H9 (cell line): Measurements from ENCODE around the gene S100A7. TPM values are rescaled to one million over a fixed set of nuclear protein-coding genes. Genes with fewer than 3 reads are reported as not detected.
"Not testable (repeated sequence)": the region's sequence is repeated elsewhere in the genome, so short reads cannot be mapped to it uniquely, and the experiment has no call there.

Source experiments
- DNase-seq: peaks from one replicate; pipeline ENCODE4 v3.0.0-alpha.2; 2017
- H2AFZ ChIP-seq: one replicate; pipeline ENCODE4 v1.6.1; 2013; ENCODE audit warnings: mild to moderate bottlenecking, low read length, control low read depth, moderate library complexity
- H2AK5ac ChIP-seq: 2 replicates; pipeline ENCODE4 v1.6.1; 2013; ENCODE audit warnings: low read length, control low read depth, mixed read lengths; ENCODE audit not compliant: insufficient read length
- H2BK120ac ChIP-seq: one replicate; pipeline ENCODE4 v1.6.1; 2013; ENCODE audit warnings: low read depth, mild to moderate bottlenecking, low read length, control low read depth, inconsistent platforms; ENCODE audit not compliant: poor library complexity, severe bottlenecking
- H2BK12ac ChIP-seq: 2 replicates; pipeline ENCODE4 v1.6.1; 2013; ENCODE audit warnings: low read length, control low read depth, mixed read lengths, low read depth; ENCODE audit not compliant: insufficient read length
- H2BK15ac ChIP-seq: 2 replicates; pipeline ENCODE4 v1.6.1; 2013; ENCODE audit warnings: low read depth, low read length, control low read depth
- H2BK20ac ChIP-seq: one replicate; pipeline ENCODE4 v1.6.1; 2013; ENCODE audit warnings: low read depth, mild to moderate bottlenecking, low read length, control low read depth, inconsistent platforms; ENCODE audit not compliant: poor library complexity, severe bottlenecking
- H2BK5ac ChIP-seq: 2 replicates; pipeline ENCODE4 v1.6.1; 2013; ENCODE audit warnings: low read length, control low read depth, mixed read lengths; ENCODE audit not compliant: insufficient read length
- H3K14ac ChIP-seq: 2 replicates; pipeline ENCODE4 v1.6.1; 2013; ENCODE audit warnings: low read length, control low read depth; ENCODE audit not compliant: insufficient read depth
- H3K18ac ChIP-seq: 2 replicates; pipeline ENCODE4 v1.6.1; 2013; ENCODE audit warnings: low read depth, mild to moderate bottlenecking, mixed read lengths, low read length, control low read depth; ENCODE audit not compliant: insufficient read length
- H3K23ac ChIP-seq: 2 replicates; pipeline ENCODE4 v1.6.1; 2013; ENCODE audit warnings: low read length, control low read depth, mixed read lengths, low read depth; ENCODE audit not compliant: insufficient read length
- H3K23me2 ChIP-seq: 2 replicates; pipeline ENCODE4 v1.6.1; 2013; ENCODE audit warnings: low read depth, mild to moderate bottlenecking, mixed read lengths, low read length, control low read depth; ENCODE audit not compliant: insufficient read length, poor library complexity, severe bottlenecking
- H3K27ac ChIP-seq: 2 replicates; pipeline ENCODE4 v1.5.1; 2013; ENCODE audit warnings: low read length, control low read depth, mixed read lengths, low read depth; ENCODE audit not compliant: insufficient read length
- H3K27me3 ChIP-seq: 2 replicates; pipeline ENCODE4 v1.6.1; 2013; ENCODE audit warnings: low read length, control low read depth, inconsistent platforms; ENCODE audit not compliant: insufficient read depth
- H3K4ac ChIP-seq: 2 replicates; pipeline ENCODE4 v1.6.1; 2013; ENCODE audit warnings: low read depth, mild to moderate bottlenecking, control low read depth, inconsistent platforms, low read length, moderate library complexity
- H3K4me1 ChIP-seq: 2 replicates; pipeline ENCODE4 v1.6.1; 2013; ENCODE audit warnings: low read length, control low read depth, inconsistent platforms; ENCODE audit not compliant: insufficient read depth
- H3K4me2 ChIP-seq: 2 replicates; pipeline ENCODE4 v1.6.1; 2013; ENCODE audit warnings: low read length, control low read depth, mixed read lengths; ENCODE audit not compliant: insufficient read length, insufficient read depth
- H3K56ac ChIP-seq: 2 replicates; pipeline ENCODE4 v1.6.1; 2013; ENCODE audit warnings: low read depth, mild to moderate bottlenecking, mixed read lengths, low read length, control low read depth; ENCODE audit not compliant: insufficient read length
- H3K79me1 ChIP-seq: 2 replicates; pipeline ENCODE4 v1.6.1; 2013; ENCODE audit warnings: low read depth, mild to moderate bottlenecking, moderate library complexity, low read length, control low read depth, inconsistent platforms; ENCODE audit not compliant: insufficient read depth, poor library complexity, severe bottlenecking
- H3K79me2 ChIP-seq: 2 replicates; pipeline ENCODE4 v1.6.1; 2013; ENCODE audit warnings: low read length, control low read depth, inconsistent platforms; ENCODE audit not compliant: insufficient read depth
- H3K9ac ChIP-seq: 2 replicates; pipeline ENCODE4 v1.6.1; 2013; ENCODE audit warnings: low read length, control low read depth, mixed read lengths; ENCODE audit not compliant: insufficient read length; ENCODE audit errors: extremely low read depth
- H3K9me3 ChIP-seq: one replicate; pipeline ENCODE4 v1.6.1; 2013; ENCODE audit warnings: low read depth, low read length, inconsistent platforms; ENCODE audit not compliant: control insufficient read depth
- H3T11ph ChIP-seq: one replicate; pipeline ENCODE4 v1.6.1; 2013; ENCODE audit warnings: mild to moderate bottlenecking, low read length, control low read depth, inconsistent platforms
- H4K20me1 ChIP-seq: one replicate; pipeline ENCODE4 v1.6.1; 2013; ENCODE audit not compliant: control insufficient read depth, insufficient read length, insufficient read depth
- H4K5ac ChIP-seq: 2 replicates; pipeline ENCODE4 v1.6.1; 2013; ENCODE audit warnings: low read depth, mild to moderate bottlenecking, mixed read lengths, low read length, control low read depth; ENCODE audit not compliant: insufficient read length
- H4K8ac ChIP-seq: replicated peaks from 2 replicates; pipeline ENCODE4 v1.6.1; 2013; ENCODE audit warnings: low read length, control low read depth, mixed read lengths, low read depth; ENCODE audit not compliant: insufficient read length
- H4K91ac ChIP-seq: 2 replicates; pipeline ENCODE4 v1.6.1; 2013; ENCODE audit warnings: low read depth, mild to moderate bottlenecking, moderate library complexity, mixed read lengths, low read length, control low read depth; ENCODE audit not compliant: insufficient read length
- H3K27ac Mint-ChIP-seq, 3 experiments: 2 replicates in 2 of 3; 3 replicates in 1 of 3; pipeline ENCODE4 v1.8.0; 2020 to 2021; ENCODE audit warnings: mixed read lengths in 3 of 3, mild to moderate bottlenecking in 1 of 3, moderate library complexity in 1 of 3
- H3K27me3 Mint-ChIP-seq: 2 replicates; pipeline ENCODE4 v1.8.0; 2021; ENCODE audit warnings: low read depth, mild to moderate bottlenecking, moderate library complexity, mixed read lengths
- H3K36me3 Mint-ChIP-seq, 3 experiments: 2 replicates in 2 of 3; 3 replicates in 1 of 3; pipeline ENCODE4 v1.8.0; 2020 to 2021; ENCODE audit warnings: low read depth in 3 of 3, mixed read lengths in 3 of 3; ENCODE audit not compliant: insufficient read depth in 1 of 3
- H3K4me1 Mint-ChIP-seq, 2 experiments: 2 replicates each; pipeline ENCODE4 v1.8.0; 2020; ENCODE audit warnings: mixed read lengths in 2 of 2
- H3K4me3 Mint-ChIP-seq, 2 experiments: 2 replicates in 1 of 2; 3 replicates in 1 of 2; pipeline ENCODE4 v1.8.0; 2020 to 2021; ENCODE audit warnings: mild to moderate bottlenecking in 2 of 2, mixed read lengths in 2 of 2, moderate library complexity in 1 of 2
- H3K9me3 Mint-ChIP-seq, 2 experiments: 2 replicates in 1 of 2; 3 replicates in 1 of 2; pipeline ENCODE4 v1.8.0; 2020; ENCODE audit warnings: mild to moderate bottlenecking in 2 of 2, mixed read lengths in 2 of 2, moderate library complexity in 1 of 2
- CTCF ChIP-seq: fragments of 200-600 bp; sonication (generic); conservative IDR thresholded peaks from 3 replicates; pipeline ENCODE4 v1.8.0; 2021; ENCODE audit warnings: antibody characterized with exemption, mild to moderate bottlenecking
- WGBS: extraction: QIAGEN DNeasy Blood & Tissue Kit; methylation state at CpG from one replicate; pipeline ENCODE4 v1.1.7; 2013; ENCODE audit warnings: missing lambda C conversion rate, low lambda C conversion rate, mixed read lengths; ENCODE audit not compliant: insufficient read length; ENCODE audit errors: extremely low coverage; 5-methylcytosine and 5-hydroxymethylcytosine counted together
- total RNA-seq: library from RNA; stranded (reverse); gene quantifications from 2 replicates; pipeline ENCODE4 v1.2.1, GENCODE V29; 2021

Gene S100A7
- total RNA-seq, 1 experiment from 2014 or later: not detected

- no peak overlapping the region for H4K91ac ChIP-seq
- H3K23me2 ChIP-seq: no peaks in the 10 kb centered on the region
- no peak overlapping the region for H3K56ac ChIP-seq
- H3K27me3 ChIP-seq: no peaks in the 10 kb centered on the region
- H4K20me1 ChIP-seq: no peaks in the 10 kb centered on the region
- no peak overlapping the region for H3K4ac ChIP-seq
- H3K4me2 ChIP-seq: peak overlapping the region; percentile 25
- no peak overlapping the region for H2BK15ac ChIP-seq
- H3K9ac ChIP-seq: no peak overlapping the region
- H2AFZ ChIP-seq: no peak overlapping the region
- H4K5ac ChIP-seq: no peak overlapping the region
- WGBS: no CpG with 5 or more reads among the region's 23 CpGs
- H3K14ac ChIP-seq: no peak overlapping the region
- DNase-seq: peak; percentile 81
- no peaks in the 10 kb centered on the region for H3K4me1 ChIP-seq
- H3K23ac ChIP-seq: no peak overlapping the region
- H2BK12ac ChIP-seq: no peak overlapping the region
- H2BK5ac ChIP-seq: no peak overlapping the region
- Mint-ChIP-seq H3K27me3 (peaks cover 16% of the 10 kb centered on the region), H3K36me3 (peaks cover 0 to 4% (median 4%) of the 10 kb centered on the region in 3 experiments; a peak in 3 of 7 replicates), H3K27ac (peak overlapping the region in 2 of 3 experiments; percentile 49 to 74; a peak in 2 of 7 replicates), H3K4me1 (peaks cover 16 to 18% of the 10 kb centered on the region in 2 experiments), H3K9me3 (peaks cover 7 to 19% of the 10 kb centered on the region in 2 experiments), H3K4me3 (no peak overlapping the region; a peak in 2 of 5 replicates)
- H3T11ph ChIP-seq: no peak overlapping the region
- peak; percentile 94 for TF ChIP-seq CTCF
- no peak overlapping the region for H2AK5ac ChIP-seq
- no peaks in the 10 kb centered on the region for H3K79me2 ChIP-seq
- peaks cover 4% of the 10 kb centered on the region for H3K9me3 ChIP-seq
- H2BK120ac ChIP-seq: no peak overlapping the region
- H3K79me1 ChIP-seq: no peaks in the 10 kb centered on the region
- no peak overlapping the region for H2BK20ac ChIP-seq
- no peak overlapping the region for H3K18ac ChIP-seq
- H3K27ac ChIP-seq: no peak overlapping the region
- H4K8ac ChIP-seq: no peak overlapping the region
Measured at GRCh38 chr1:153465811-153466636, 5.6 kb upstream of the S100A7 start.

- not testable (repeated sequence) for H2BK12ac ChIP-seq, H3K4me3 Mint-ChIP-seq, H3K36me3 Mint-ChIP-seq, H3K23ac ChIP-seq, H3K4ac ChIP-seq, H2BK20ac ChIP-seq, H4K91ac ChIP-seq, H4K20me1 ChIP-seq, H3K9me3 ChIP-seq, H3K27ac ChIP-seq, H3K4me1 ChIP-seq, H3K79me2 ChIP-seq, H3K9ac ChIP-seq, H3K18ac ChIP-seq, H3K56ac ChIP-seq, H2AFZ ChIP-seq, H2BK5ac ChIP-seq, H3K23me2 ChIP-seq, H3K4me2 ChIP-seq, H2BK15ac ChIP-seq, H3K79me1 ChIP-seq, H3K27me3 ChIP-seq, H3K14ac ChIP-seq, H4K5ac ChIP-seq, H3T11ph ChIP-seq, H2AK5ac ChIP-seq, H2BK120ac ChIP-seq, H4K8ac ChIP-seq, H3K27ac Mint-ChIP-seq, H3K9me3 Mint-ChIP-seq, DNase-seq
- H3K27me3 Mint-ChIP-seq: peaks cover 17% of the 10 kb centered on the region
- H3K4me1 Mint-ChIP-seq: peaks cover 16 to 18% of the 10 kb centered on the region in 2 experiments
Measured at GRCh38 chr1:153462741-153463140, 2.3 kb upstream of the S100A7 start.
